ENCODE measurements around the gene ACTG1. TPM values are rescaled to one million over a fixed set of nuclear protein-coding genes. Genes with fewer than 3 reads are reported as not detected.
A peak's percentile ranks its signal among the peaks of the same experiment; 100 is the strongest.

Gene ACTG1
- total RNA-seq, 1 experiment from 2014 or later, result 1,461 TPM

DNA sequence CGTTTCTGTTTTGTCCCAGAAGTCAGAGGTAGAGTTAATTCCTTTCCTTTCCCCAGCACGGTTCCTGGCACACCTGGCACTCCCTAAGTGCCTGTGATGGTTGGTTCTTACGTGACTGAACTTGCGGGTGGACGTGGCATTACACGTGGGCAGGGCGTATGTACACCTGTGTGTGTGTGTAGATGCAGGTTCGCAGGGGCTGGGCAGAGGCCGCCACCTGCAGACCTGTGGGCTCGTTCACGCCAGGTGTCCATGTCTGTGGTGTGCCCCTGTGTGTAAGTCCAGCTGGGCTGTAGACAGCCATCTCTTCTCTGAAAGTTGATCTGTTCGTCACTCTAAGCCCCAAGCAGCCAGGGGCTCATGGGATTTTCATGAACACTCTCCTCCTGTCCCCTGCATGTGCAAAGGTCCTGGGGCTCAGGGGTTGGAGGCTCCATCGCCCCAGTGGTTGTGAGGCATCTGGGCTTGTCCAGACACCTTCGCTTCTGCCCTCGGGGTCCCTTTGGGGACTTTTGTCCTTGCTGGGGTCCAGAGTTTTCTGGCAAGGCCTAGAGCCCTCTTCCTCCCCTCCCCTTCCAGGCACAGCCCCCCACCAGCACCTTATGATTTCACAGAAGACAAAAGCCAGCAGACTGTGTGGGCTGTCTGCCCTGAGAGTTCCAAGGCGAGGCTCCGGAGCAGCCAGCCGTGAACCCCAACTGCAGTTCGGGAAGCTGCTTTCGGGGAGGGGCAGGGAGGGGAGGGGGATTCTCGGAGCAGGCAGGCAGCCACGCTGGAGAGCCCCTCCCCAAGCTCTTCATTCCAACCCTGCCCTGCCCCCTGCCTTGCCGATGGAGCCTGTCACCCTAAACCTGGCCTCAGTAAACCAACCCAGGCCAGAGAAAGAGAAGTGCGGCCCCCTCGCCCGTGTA lies 10.1 kb upstream of the ACTG1 start:
- Mint-ChIP-seq H3K27me3 (ENCODE audit: insufficient read depth, unreplicated experiment) (no peaks in the 10 kb centered on the region), H3K9me3 (ENCODE audit: unreplicated experiment) (no peaks in the 10 kb centered on the region), H3K27ac (ENCODE audit: low read depth, unreplicated experiment) (no peak overlapping the region), H3K36me3 (ENCODE audit: insufficient read depth, unreplicated experiment) (peaks cover 6% of the 10 kb centered on the region), H3K4me3 (ENCODE audit: unreplicated experiment) (no peak overlapping the region), H3K4me1 (ENCODE audit: insufficient read depth, unreplicated experiment) (no peaks in the 10 kb centered on the region)
- no peak for DNase-seq (ENCODE audit: unreplicated experiment)
- no TSS peak for BruUV-seq (replicated peaks)
- POLR2A ChIA-PET, result interaction anchor here (0.7 kb wide), 2 partner anchors 8 to 278 kb away, joined by 3 read pairs; no protein-coding TSS in a partner anchor
- CTCF ChIA-PET, result interaction anchor here (0.5 to 0.7 kb wide), 4 partner anchors 154 to 521 kb away, joined by 3 read pairs; no protein-coding TSS in a partner anchor
- intact Hi-C loops (cut with micrococcal nuclease), result no loop called here
- TF ChIP-seq, protein P1, sequence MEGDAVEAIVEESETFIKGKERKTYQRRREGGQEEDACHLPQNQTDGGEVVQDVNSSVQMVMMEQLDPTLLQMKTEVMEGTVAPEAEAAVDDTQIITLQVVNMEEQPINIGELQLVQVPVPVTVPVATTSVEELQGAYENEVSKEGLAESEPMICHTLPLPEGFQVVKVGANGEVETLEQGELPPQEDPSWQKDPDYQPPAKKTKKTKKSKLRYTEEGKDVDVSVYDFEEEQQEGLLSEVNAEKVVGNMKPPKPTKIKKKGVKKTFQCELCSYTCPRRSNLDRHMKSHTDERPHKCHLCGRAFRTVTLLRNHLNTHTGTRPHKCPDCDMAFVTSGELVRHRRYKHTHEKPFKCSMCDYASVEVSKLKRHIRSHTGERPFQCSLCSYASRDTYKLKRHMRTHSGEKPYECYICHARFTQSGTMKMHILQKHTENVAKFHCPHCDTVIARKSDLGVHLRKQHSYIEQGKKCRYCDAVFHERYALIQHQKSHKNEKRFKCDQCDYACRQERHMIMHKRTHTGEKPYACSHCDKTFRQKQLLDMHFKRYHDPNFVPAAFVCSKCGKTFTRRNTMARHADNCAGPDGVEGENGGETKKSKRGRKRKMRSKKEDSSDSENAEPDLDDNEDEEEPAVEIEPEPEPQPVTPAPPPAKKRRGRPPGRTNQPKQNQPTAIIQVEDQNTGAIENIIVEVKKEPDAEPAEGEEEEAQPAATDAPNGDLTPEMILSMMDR (IDR thresholded peaks at IDR 0.05; ENCODE audit: unreplicated experiment), result no peak

DNA sequence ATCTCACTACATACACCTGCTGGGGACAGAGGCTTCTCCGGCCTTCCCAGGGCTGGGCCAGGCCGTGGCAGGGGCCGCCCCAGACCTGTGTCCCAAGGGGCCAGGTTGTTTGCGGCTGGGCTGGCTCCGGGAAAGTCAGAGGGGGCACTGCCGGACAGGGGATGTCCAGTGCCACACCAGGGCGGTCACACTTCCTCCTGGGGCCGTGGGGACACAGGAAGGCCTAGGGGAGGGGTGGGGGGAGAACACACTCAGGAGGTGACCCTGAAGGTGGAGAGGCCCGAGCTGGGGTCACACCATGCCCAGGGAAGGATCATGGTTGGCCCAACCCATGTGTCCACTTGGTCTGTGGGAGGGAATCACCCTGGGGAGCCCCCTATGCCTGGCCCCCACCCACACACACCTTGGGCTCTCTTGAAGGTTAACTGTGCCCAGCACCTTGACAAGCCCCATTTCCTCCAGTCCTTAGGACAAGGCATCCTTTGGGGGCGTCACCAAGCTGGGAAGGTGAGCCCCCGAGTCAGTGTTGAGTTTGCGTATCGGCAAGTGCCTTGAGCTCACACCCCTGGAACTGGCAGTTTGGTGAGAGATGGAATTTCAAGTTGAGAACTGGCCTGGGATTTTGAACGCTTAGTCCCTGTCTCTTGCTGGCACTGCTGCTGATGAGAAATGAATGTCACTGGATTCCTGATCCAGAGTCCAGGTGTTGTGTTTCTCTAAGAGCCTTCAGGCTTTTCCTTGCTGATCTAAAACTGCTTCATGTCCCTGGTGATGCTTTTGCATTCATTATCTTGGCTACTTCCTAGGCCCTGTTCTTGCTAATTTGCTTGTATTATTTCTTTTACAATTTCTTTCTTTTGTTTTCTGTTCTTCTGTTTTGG lies 7.7 kb upstream of the ACTG1 start:
- TF ChIP-seq, protein P1 (IDR thresholded peaks at IDR 0.05; ENCODE audit: unreplicated experiment), result no peak
- Mint-ChIP-seq H3K27me3 (ENCODE audit: insufficient read depth, unreplicated experiment) (no peaks in the 10 kb centered on the region), H3K9me3 (ENCODE audit: unreplicated experiment) (no peaks in the 10 kb centered on the region), H3K27ac (ENCODE audit: low read depth, unreplicated experiment) (peak overlapping the region; percentile 42), H3K4me1 (ENCODE audit: insufficient read depth, unreplicated experiment) (no peaks in the 10 kb centered on the region), H3K36me3 (ENCODE audit: insufficient read depth, unreplicated experiment) (peaks cover 7% of the 10 kb centered on the region), H3K4me3 (ENCODE audit: unreplicated experiment) (peak overlapping the region; percentile 49)
- intact Hi-C loops (cut with micrococcal nuclease), result no loop called here
- no TSS peak for BruUV-seq (replicated peaks)
- no peak for DNase-seq (ENCODE audit: unreplicated experiment)
- ChIA-PET POLR2A (interaction anchor here (0.8 to 2.4 kb wide), 3 partner anchors 11 to 32 kb away, joined by 3 to 14 read pairs (median 14); partner anchors contain the start of gene FAAP100), CTCF (interaction anchor here (0.6 to 1.7 kb wide), 2 partner anchors 81 to 115 kb away, joined by 4 read pairs; no protein-coding TSS in a partner anchor)

DNA sequence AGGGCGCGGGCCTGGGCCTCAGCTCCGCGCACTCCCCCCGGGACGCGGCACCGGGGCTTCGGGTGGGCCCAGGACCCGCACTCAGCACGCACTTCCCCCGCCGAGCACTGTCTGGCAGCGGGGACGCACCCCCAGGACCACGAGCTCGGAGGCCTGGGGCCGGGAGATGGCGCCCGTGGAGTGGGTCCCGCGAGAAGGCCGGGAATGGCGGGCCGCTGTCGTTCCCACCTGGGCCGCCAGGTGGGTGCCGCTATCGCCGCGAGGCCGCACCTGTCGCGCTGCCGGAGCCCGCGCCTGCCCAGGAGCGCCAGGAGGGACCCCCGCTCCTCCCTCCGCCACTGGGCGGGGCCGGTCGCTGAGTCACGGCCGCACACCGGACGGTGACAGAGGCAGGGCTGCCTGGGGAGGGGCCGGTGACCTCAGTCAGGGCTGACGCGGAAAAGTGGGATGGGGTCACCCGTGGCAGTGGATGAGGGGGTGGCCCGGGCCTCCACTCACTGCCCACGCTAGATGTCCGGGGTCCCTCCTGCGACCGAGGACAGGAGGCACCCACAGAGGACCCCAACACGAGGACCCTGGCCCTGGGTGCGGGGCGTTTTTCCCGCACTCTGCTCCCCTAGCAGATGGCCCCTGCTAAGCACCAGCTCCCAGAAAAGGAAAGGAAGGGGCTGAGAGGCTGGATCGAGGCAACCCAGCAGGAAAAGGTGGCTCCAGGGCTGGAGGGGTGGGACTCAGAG lies 6.9 kb upstream of the ACTG1 start:
- Mint-ChIP-seq H3K36me3 (ENCODE audit: insufficient read depth, unreplicated experiment) (peaks cover 8% of the 10 kb centered on the region), H3K4me1 (ENCODE audit: insufficient read depth, unreplicated experiment) (no peaks in the 10 kb centered on the region), H3K4me3 (ENCODE audit: unreplicated experiment) (peak overlapping the region; percentile 49), H3K27me3 (ENCODE audit: insufficient read depth, unreplicated experiment) (no peaks in the 10 kb centered on the region), H3K27ac (ENCODE audit: low read depth, unreplicated experiment) (peak overlapping the region; percentile 42), H3K9me3 (ENCODE audit: unreplicated experiment) (no peaks in the 10 kb centered on the region)
- POLR2A ChIA-PET, result interaction anchor here (0.6 to 2.4 kb wide), 10 partner anchors 11 to 1275 kb away, joined by 3 to 14 read pairs (median 4); partner anchors contain the start of genes FAAP100, NDUFAF8, NPLOC4 and TEPSIN
- CTCF ChIA-PET, result interaction anchor here (0.6 to 1.7 kb wide), 6 partner anchors 47 to 81 kb away, joined by 3 to 12 read pairs (median 4); no protein-coding TSS in a partner anchor
- DNase-seq (ENCODE audit: unreplicated experiment), result peak; percentile 50
- intact Hi-C loops (cut with micrococcal nuclease), result loop anchor here (2.0 kb wide), 1 partner anchor 33 kb away; the partner anchor contains the start of gene FAAP100
- TF ChIP-seq, protein P1 (IDR thresholded peaks at IDR 0.05; ENCODE audit: unreplicated experiment), result peak; percentile 53
- no TSS peak for BruUV-seq (replicated peaks)
